ENCODE results near the gene DHRS4L2.
"Not testable (repeated sequence)": the region's sequence is repeated elsewhere in the genome, so short reads cannot be mapped to it uniquely, and the experiment has no call there.

The DHRS4L2 gene

DNA sequence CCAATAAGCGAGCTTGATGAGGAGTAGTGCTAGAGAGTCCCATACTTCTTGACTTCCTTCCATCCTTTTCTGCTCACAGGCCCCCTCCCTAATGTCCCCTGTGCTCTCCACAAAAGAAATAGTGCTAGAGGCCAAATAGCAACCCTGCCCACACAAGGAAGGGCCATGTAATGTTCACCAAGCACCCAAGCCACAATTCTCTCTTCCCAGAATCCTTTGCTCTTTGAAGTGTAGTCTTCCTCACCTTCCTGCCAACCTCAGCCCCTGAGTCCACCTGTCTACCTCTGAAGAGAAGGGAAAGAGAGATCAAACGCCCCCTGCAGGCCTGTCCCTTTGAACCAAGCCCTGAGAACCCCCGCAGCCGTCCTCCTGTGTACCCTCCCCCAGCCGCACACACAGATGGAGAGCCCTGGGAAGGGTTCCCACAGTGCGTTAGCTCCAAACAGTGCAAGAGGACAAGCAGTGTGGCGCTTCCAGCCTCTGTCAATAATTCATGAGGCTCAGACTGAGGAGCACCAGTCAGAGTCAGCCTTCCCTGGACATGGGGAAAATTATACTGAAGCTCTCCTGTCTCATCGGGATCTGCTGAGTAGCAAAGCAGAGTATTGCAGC is 37.0 kb upstream of the DHRS4L2 start:
- H3K4me3 ChIP-seq (ENCODE audit: low read length): no peak overlapping the region
- no peak for DNase-seq (ENCODE audit: low read depth)
- TF ChIP-seq, protein P1, sequence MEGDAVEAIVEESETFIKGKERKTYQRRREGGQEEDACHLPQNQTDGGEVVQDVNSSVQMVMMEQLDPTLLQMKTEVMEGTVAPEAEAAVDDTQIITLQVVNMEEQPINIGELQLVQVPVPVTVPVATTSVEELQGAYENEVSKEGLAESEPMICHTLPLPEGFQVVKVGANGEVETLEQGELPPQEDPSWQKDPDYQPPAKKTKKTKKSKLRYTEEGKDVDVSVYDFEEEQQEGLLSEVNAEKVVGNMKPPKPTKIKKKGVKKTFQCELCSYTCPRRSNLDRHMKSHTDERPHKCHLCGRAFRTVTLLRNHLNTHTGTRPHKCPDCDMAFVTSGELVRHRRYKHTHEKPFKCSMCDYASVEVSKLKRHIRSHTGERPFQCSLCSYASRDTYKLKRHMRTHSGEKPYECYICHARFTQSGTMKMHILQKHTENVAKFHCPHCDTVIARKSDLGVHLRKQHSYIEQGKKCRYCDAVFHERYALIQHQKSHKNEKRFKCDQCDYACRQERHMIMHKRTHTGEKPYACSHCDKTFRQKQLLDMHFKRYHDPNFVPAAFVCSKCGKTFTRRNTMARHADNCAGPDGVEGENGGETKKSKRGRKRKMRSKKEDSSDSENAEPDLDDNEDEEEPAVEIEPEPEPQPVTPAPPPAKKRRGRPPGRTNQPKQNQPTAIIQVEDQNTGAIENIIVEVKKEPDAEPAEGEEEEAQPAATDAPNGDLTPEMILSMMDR (IDR thresholded peaks at IDR 0.05; ENCODE audit: insufficient read depth, low read depth, low read length, missing control alignments): no peak

- DNase-seq (ENCODE audit: low read depth): not testable (repeated sequence)
- peak overlapping the region; percentile 88 for H3K4me3 ChIP-seq (ENCODE audit: low read length)
These were observed 35.6 kb upstream of the DHRS4L2 start for GRCh38 chr14:23953116-23953463.

DNA sequence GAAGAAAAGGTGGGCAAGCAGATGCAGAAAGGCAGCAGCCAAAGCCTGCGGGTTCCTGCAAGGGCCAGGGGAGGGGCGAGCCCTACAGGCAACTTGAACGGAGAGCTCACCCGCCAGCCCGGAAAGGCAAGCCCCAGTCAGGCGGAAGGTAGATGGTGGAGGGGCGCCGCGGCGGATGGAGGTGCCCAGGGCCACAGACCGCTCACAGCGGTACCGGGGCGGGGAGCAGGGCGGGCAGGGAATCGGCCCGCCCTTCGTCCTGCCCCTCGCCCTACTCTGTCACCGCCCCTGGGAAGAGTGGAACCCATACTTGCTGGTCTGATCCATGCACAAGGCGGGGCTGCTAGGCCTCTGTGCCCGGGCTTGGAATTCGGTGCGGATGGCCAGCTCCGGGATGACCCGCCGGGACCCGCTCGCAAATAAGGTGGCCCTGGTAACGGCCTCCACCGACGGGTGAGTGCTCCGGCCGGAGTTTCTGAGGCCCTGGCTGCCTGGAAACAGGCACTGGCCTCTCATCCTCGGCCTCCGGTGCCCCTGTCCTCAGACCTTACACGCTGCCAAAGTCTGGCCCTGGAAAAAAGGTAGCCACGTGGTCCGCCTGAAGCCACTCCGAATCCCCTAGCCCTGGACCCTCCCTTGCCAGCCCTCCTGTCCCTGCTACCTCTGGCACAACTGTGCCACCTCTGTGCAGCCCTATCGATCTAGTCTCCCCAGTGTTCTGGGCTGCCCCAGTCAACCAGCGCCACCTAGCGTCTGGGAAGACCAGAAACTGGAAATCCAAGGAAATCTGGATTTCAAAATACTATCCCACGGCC is 35.1 kb upstream of the DHRS4L2 start, which contains the start of gene DHRS4:
TSS of gene DHRS4 (plus strand) at position 307 of the 815 bp plus-strand sequence. CDS start at position 326, 19 bp downstream.
- peak within 1 kb of the TSS; percentile 88 for H3K4me3 ChIP-seq (ENCODE audit: low read length)
- TF ChIP-seq, protein P1 (IDR thresholded peaks at IDR 0.05; ENCODE audit: insufficient read depth, low read depth, low read length, missing control alignments): peak; percentile 93
- DNase-seq (ENCODE audit: low read depth): peak; percentile 89

DNA sequence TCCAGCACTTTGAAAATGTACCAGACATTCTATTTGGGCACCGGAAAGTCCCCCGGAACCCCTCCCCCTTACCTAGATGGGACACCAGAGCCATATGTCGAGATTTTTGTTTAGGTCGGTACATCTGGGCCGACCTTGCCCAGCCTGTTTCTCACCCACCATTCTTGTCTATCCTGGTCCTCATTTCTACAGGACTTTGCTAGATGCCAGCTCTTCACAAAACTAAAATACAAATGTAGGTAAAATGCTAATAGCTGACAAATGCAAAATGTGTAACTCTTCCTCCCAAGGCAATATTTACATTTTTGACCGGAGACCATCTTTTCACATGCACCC is 34.5 kb upstream of the DHRS4L2 start:
- H3K4me3 ChIP-seq (ENCODE audit: low read length): peak overlapping the region; percentile 88
- not testable (repeated sequence) for DNase-seq (ENCODE audit: low read depth)

GRCh38 chr14:23954965-23955364 is 33.8 kb upstream of the DHRS4L2 start:
- DNase-seq (ENCODE audit: low read depth); H3K4me3 ChIP-seq (ENCODE audit: low read length): not testable (repeated sequence)

DNA sequence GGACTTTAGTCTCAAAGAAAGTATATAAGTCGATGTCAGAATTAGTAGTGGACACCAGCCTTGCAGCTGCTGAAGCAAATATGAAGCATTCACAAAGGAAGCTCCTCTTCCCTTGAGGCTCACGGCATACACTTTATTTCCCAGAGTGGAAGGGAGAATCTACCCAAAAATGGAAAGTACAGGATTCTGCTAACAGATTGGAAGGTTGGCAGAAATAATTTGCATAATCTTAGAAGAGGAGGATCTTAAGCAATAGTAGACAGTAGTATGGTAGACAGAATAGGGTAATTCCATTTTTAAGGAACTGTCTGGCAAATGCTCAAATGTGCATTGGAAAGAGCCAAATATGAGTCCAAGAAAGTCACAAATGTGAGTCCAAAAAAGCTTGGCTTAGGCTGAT is 32.9 kb upstream of the DHRS4L2 start:
- DNase-seq (ENCODE audit: low read depth); H3K4me3 ChIP-seq (ENCODE audit: low read length): not testable (repeated sequence)

GRCh38 chr14:23957913-23958569 is 30.7 kb upstream of the DHRS4L2 start:
- H3K4me3 ChIP-seq (ENCODE audit: low read length); DNase-seq (ENCODE audit: low read depth): not testable (repeated sequence)

DNA sequence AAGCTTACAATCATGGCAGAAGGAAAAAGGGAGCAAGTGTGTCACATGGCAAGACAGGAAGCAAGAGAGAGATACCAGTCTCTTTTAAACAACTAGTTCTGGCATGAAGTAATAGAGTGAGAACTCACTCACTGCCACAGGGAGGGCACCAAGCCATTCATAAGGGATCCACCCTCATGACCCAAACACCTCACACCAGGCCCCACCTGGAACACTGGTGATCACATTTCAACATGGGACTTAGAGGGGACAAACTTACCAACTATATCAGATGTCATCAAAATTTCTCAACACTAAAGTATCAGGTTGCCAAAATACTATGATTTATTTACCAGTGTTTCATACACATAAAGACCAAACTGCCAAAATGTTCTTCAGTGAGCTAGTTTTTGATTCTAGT is 27.8 kb upstream of the DHRS4L2 start:
- not testable (repeated sequence) for DNase-seq (ENCODE audit: low read depth); H3K4me3 ChIP-seq (ENCODE audit: low read length)

- not testable (repeated sequence) for H3K4me3 ChIP-seq (ENCODE audit: low read length); DNase-seq (ENCODE audit: low read depth)
These were observed 27.0 kb upstream of the DHRS4L2 start for GRCh38 chr14:23961704-23962103.

GRCh38 chr14:23969130-23969480 is 19.6 kb upstream of the DHRS4L2 start:
- DNase-seq (ENCODE audit: low read depth); H3K4me3 ChIP-seq (ENCODE audit: low read length): not testable (repeated sequence)

DNA sequence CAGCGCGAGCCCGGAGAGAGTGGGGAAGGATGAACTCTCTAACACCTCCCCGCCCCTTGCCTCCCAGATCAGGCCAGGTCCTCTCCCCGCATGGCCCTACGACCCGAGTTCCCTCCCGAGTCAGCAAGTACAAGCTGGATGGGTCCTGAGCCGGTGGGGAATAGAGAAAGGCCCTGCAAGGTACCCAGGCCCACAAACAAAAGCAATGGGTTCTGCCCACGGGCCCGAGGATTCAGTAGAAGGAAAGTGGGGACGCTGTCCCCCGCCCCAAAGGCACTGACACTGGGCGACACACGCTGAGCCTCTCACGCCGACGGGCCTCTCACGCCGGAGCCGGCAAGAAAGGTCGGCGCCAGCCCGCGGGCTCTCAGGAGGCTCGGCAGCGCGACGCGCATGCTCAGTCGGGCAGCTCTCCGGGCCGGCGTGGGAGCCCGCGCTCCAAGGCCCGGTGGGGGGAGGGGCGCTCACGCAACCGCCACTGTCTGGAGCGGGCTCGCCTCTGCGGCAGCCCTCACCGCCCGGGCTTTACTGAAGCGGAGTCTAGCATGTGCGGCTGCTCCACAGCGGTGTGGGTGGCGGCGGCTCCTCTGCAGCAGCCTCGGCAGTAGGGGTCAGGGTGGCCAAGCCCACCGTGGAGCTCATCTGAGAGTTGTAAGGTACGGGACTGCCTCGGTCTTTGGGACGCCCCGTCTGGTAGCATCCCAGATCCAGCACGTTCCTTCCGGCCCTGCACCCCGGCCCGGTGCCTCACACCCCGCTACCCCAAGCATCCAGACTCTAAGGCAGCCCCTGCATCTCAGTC is 19.0 kb upstream of the DHRS4L2 start:
- not testable (repeated sequence) for DNase-seq (ENCODE audit: low read depth)

DNA sequence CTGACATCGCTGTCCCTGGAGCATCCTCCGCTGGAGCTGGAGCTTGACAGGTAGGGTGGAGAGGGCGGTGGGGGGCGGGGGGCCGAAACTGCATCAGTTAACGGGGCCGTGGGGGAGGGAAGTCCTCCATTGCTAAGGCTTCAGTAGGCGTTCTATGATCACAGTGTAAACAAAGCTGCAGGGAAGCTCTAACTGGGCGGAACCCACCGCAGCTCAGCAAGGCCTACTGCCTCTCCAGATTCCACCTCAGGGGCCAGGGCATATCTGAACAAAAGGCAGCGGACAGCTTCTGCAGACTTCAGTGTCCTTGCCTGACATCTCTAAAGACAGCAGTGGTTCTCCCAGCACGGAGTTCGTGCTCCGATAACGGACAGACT is 18.5 kb upstream of the DHRS4L2 start:
- DNase-seq (ENCODE audit: low read depth); H3K4me3 ChIP-seq (ENCODE audit: low read length): not testable (repeated sequence)

More for the DNA sequence above, 19.0 kb upstream of the DHRS4L2 start:
- H3K4me3 ChIP-seq (ENCODE audit: low read length): peak overlapping the region; percentile 28

- not testable (repeated sequence) for DNase-seq (ENCODE audit: low read depth)
These were observed 15.6 kb upstream of the DHRS4L2 start for GRCh38 chr14:23973178-23973577.

DNA sequence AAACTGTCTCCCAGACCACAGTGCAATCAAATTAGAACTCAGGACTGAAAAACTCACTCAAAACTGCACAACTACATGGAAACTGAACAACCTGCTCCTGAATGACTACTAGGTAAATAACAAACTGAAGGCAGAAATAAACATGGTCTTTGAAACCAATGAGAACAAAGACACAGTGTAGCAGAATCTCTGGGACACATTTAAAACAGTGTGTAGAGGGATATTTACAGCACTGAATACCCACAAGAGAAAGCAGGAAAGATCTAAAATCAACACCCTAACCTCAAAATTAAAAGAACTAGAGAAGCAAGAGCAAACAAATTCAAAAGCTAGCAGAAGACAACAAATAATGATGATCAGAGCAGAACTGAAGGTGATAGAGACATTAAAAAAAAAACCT is 14.7 kb upstream of the DHRS4L2 start:
- not testable (repeated sequence) for DNase-seq (ENCODE audit: low read depth); H3K4me3 ChIP-seq (ENCODE audit: low read length)

More at GRCh38 chr14:23973178-23973577, 15.6 kb upstream of the DHRS4L2 start:
- not testable (repeated sequence) for H3K4me3 ChIP-seq (ENCODE audit: low read length)

Measured in epithelial cell of esophagus (primary cell).